Measurements from ENCODE around the gene FAM13A. TPM values are rescaled to one million over a fixed set of nuclear protein-coding genes. Genes with fewer than 3 reads are reported as not detected.

The FAM13A gene
- total and polyA plus RNA-seq, 2 of the 4 experiments (the other 2 are of a cell fraction): 13.1 to 22.0 TPM

GRCh38 chr4:88957570-88957969 is 99.4 kb downstream of the FAM13A start:
- Histone ChIP-seq H3K18ac (ENCODE audit: low read depth, low read length) (no peak overlapping the region), H3K27me3 (ENCODE audit: control insufficient read depth, insufficient read depth, low read length) (no peaks in the 10 kb centered on the region), H3K9ac (ENCODE audit: low read depth, low read length) (no peak overlapping the region), H2AFZ (replicated peaks; ENCODE audit: low read length, poor library complexity) (no peak overlapping the region), H2AK9ac (replicated peaks; ENCODE audit: low read depth, low read length, poor library complexity) (no peak overlapping the region), H4K91ac (ENCODE audit: insufficient read depth, low read depth, low read length) (no peak overlapping the region), H3K23ac (ENCODE audit: low read depth, low read length) (no peak overlapping the region), H4K5ac (ENCODE audit: low read depth, low read length) (no peak overlapping the region), H3K4me2 (ENCODE audit: low read depth, low read length) (no peak overlapping the region), H3K9me1 (ENCODE audit: insufficient read depth, low read length) (no peaks in the 10 kb centered on the region), H3K27ac (ENCODE audit: insufficient read depth, low read length) (no peak overlapping the region), H3K4ac (ENCODE audit: low read depth, low read length) (no peak overlapping the region), H2BK15ac (ENCODE audit: low read depth, low read length) (no peak overlapping the region), H4K8ac (ENCODE audit: low read depth in 2 of 2, low read length in 2 of 2) (no peak overlapping the region), H2BK5ac (ENCODE audit: low read depth, low read length, poor library complexity, severe bottlenecking) (no peak overlapping the region), H2AK5ac (ENCODE audit: low read depth, low read length) (no peak overlapping the region), H3K4me3 (ENCODE audit: insufficient read depth, low read depth, low read length) (no peak overlapping the region), H3K14ac (replicated peaks; ENCODE audit: low read depth, low read length) (no peak overlapping the region), H3K4me1 (ENCODE audit: control insufficient read depth, insufficient read depth, low read length) (no peaks in the 10 kb centered on the region; the same call in 1 of the 2 replicates), H4K20me1 (ENCODE audit: insufficient read depth, low read length) (no peaks in the 10 kb centered on the region), H3K9me3 (ENCODE audit: control insufficient read depth, insufficient read depth, low read length) (peaks cover 3% of the 10 kb centered on the region), H2BK120ac (ENCODE audit: low read depth, low read length) (no peak overlapping the region), H2BK20ac (ENCODE audit: low read depth, low read length) (no peak overlapping the region), H3K79me1 (ENCODE audit: low read depth in 1 of 2, low read length in 2 of 2) (no peaks in the 10 kb centered on the region), H3K56ac (ENCODE audit: extremely low read depth, insufficient read depth, low read length) (no peak overlapping the region), H3K36me3 (ENCODE audit: control insufficient read depth, insufficient read depth, low read length) (no peaks in the 10 kb centered on the region; the same call in 1 of the 2 replicates)
- in situ Hi-C loops (cut with MboI; ENCODE audit: low sequenced_read_pairs): no loop called here
- dilution Hi-C loops (cut with HindIII; ENCODE audit: low sequenced_read_pairs, unreplicated experiment): no loop called here
- 71% methylated on average over 1 of the region's 2 CpGs; no CpG with 5 or more reads in 1 of the 2 experiments for WGBS, 2 experiments (ENCODE audit: extremely low coverage in 2 of 2, insufficient read length in 1 of 2)
- ChIA-PET CTCF (no interaction called here), POLR2A (ENCODE audit: unreplicated experiment) (no interaction called here)
- intact Hi-C loops (cut with micrococcal nuclease): no loop called here
- BruUV-seq (replicated peaks): no TSS peak
- ATAC-seq (ENCODE audit: low read depth) (no peak), DNase-seq (no peak)
- no peak for TF ChIP-seq RCOR1 (IDR thresholded peaks at IDR 0.05; ENCODE audit: insufficient replicate concordance, low read length)
- no peak for TF ChIP-seq RAD21 (IDR thresholded peaks at IDR 0.05; ENCODE audit: low read length)
- no peak for TF ChIP-seq MXI1 (IDR thresholded peaks at IDR 0.05; ENCODE audit: borderline replicate concordance, low read depth, low read length)
- no peak for TF ChIP-seq USF2 (IDR thresholded peaks at IDR 0.05; ENCODE audit: low read depth, low read length)
- no peak for TF ChIP-seq FOS (IDR thresholded peaks at IDR 0.05; ENCODE audit: low read depth, low read length)
- no peak for TF ChIP-seq CTCF (conservative IDR thresholded peaks at IDR 0.05; ENCODE audit: low read depth, low read length)
- no peak for TF ChIP-seq MAFK (IDR thresholded peaks at IDR 0.05; ENCODE audit: low read depth, low read length)
- TF ChIP-seq CHD1 (IDR thresholded peaks at IDR 0.05; ENCODE audit: low read depth, low read length): no peak
- TF ChIP-seq MAZ (IDR thresholded peaks at IDR 0.05; ENCODE audit: borderline replicate concordance, low read depth, low read length): no peak
- TF ChIP-seq CEBPB (IDR thresholded peaks at IDR 0.05; ENCODE audit: low read depth, low read length): no peak

All from IMR-90 (cell line).